Prostate gland (tissue), 2 donors: ENCODE results near the gene NAGS. TPM values are rescaled to one million over a fixed set of nuclear protein-coding genes. Genes with fewer than 3 reads are reported as not detected.
"Not testable (repeated sequence)": the region's sequence is repeated elsewhere in the genome, so short reads cannot be mapped to it uniquely, and the experiment has no call there.

Experiments used
- DNase-seq: peaks from one replicate; pipeline ENCODE4 v3.0.0-alpha.2; 2019; ENCODE audit warnings: low spot score
- H3K27ac ChIP-seq, 2 donors: fragments of 200-600 bp; sonication (generic); 2 replicates each; pipeline ENCODE4 v1.5.1; 2017 to 2019
- H3K27me3 ChIP-seq: fragments of 200-600 bp; sonication (generic); replicated peaks from 2 replicates; pipeline ENCODE4 v1.5.1; 2019; ENCODE audit not compliant: insufficient read depth
- H3K36me3 ChIP-seq, 2 donors: fragments of 200-600 bp; sonication (generic); 1 replicate in 1 of 2; 2 replicates in 1 of 2; pipeline versions ENCODE4 v1.5.1 to v1.8.1; 2017 to 2019
- H3K4me1 ChIP-seq: fragments of 200-600 bp; sonication (generic); replicated peaks from 2 replicates; pipeline ENCODE4 v1.5.1; 2019
- H3K4me3 ChIP-seq, 2 donors: fragments of 200-600 bp; sonication (generic); 2 replicates each; pipeline ENCODE4 v1.5.1; 2017 to 2019
- H3K9me3 ChIP-seq: fragments of 200-600 bp; sonication (generic); 2 replicates; pipeline ENCODE4 v1.5.1; 2017
- CTCF ChIP-seq, 4 experiments: fragments of 200-600 bp in 2 of 4; fragments of 450-650 bp in 2 of 4; sonication (generic) in 2 of 4; IDR thresholded peaks; 1 replicate in 3 of 4; 2 replicates in 1 of 4; pipeline ENCODE4 v1.5.1; 2016 to 2019; ENCODE audit warnings: antibody characterized with exemption in 4 of 4, mild to moderate bottlenecking in 2 of 4, moderate library complexity in 2 of 4
- POLR2A ChIP-seq: fragments of 450-650 bp; IDR thresholded peaks from one replicate; pipeline ENCODE4 v1.6.1; 2016; ENCODE audit warnings: antibody characterized with exemption, mild to moderate bottlenecking
- POLR2AphosphoS5 ChIP-seq: sonication (generic); formaldehyde crosslinking; IDR thresholded peaks from one replicate; pipeline ENCODE4 v1.6.1; 2017; ENCODE audit warnings: antibody characterized with exemption
- WGBS: methylation state at CpG from one replicate; pipeline ENCODE4 v1.1.5; 2018; 5-methylcytosine and 5-hydroxymethylcytosine counted together
- intact Hi-C: fragments of 100-400 bp; cut with DNase I; formaldehyde crosslinking; loops from one replicate; pipeline ENCODE4 v1.14.2; 2022
- total RNA-seq, 2 donors: library from RNA; depleted of rRNA; stranded (reverse); fragments of >200 nt; gene quantifications; one replicate each; pipeline ENCODE4 v1.1.0, GENCODE V29; 2016

NAGS gene
- total RNA-seq = 1 to 10 TPM; 3.1 to 3.8 TPM

GRCh38 chr17:44004077-44004760 is at the start of gene NAGS:
Gene NAGS, plus strand, starts transcription at chr17:44004622. Its CDS starts 42 bp downstream, at chr17:44004664.
- Histone ChIP-seq H3K4me1 (peaks cover 17% of the 10 kb centered on the region), H3K27ac (peak within 1 kb of the TSS in 1 of 2 donors; percentile 64), H3K9me3 (no peaks in the 10 kb centered on the region), H3K4me3 (peak within 1 kb of the TSS; percentile 35 to 56), H3K36me3 (no peaks in the 10 kb centered on the region), H3K27me3 (peaks cover 3% of the 10 kb centered on the region)
- 10% methylated on average over 24 of the region's 25 CpGs for WGBS
- intact Hi-C loops = loop anchor here (5.0 kb wide), 1 partner anchor 62 kb away; the partner anchor contains the start of gene PPY
- TF ChIP-seq POLR2AphosphoS5 (no peak), POLR2A (no peak), CTCF (IDR thresholded peaks at IDR 0.05) (no peak)
- DNase-seq = no peak

GRCh38 chr17:43956222-43956621 is 48.2 kb upstream of the NAGS start:
- H3K27me3 ChIP-seq = peaks cover 8% of the 10 kb centered on the region
- 80% methylated on average over 8 of the region's 8 CpGs for WGBS
- no peaks in the 10 kb centered on the region for H3K36me3 ChIP-seq
- H3K27ac ChIP-seq = no peak overlapping the region
- DNase-seq = no peak
- H3K4me1 ChIP-seq = no peaks in the 10 kb centered on the region
- no peak overlapping the region for H3K4me3 ChIP-seq
- no peak for TF ChIP-seq POLR2AphosphoS5
- no peak for TF ChIP-seq POLR2A
- TF ChIP-seq CTCF (IDR thresholded peaks at IDR 0.05) = no peak
- intact Hi-C loops = no loop called here
- no peaks in the 10 kb centered on the region for H3K9me3 ChIP-seq

GRCh38 chr17:43958748-43959352 is 45.6 kb upstream of the NAGS start:
- Histone ChIP-seq H3K36me3 (no peaks in the 10 kb centered on the region), H3K9me3 (no peaks in the 10 kb centered on the region), H3K27ac (no peak overlapping the region), H3K4me3 (no peak overlapping the region), H3K4me1 (no peaks in the 10 kb centered on the region), H3K27me3 (no peaks in the 10 kb centered on the region)
- 67% methylated on average over 2 of the region's 2 CpGs for WGBS
- intact Hi-C loops = no loop called here
- no peak for DNase-seq
- TF ChIP-seq CTCF (IDR thresholded peaks at IDR 0.05) = no peak
- no peak for TF ChIP-seq POLR2A
- no peak for TF ChIP-seq POLR2AphosphoS5

- intact Hi-C loops, DNase-seq, H3K9me3 ChIP-seq, H3K27ac ChIP-seq, H3K36me3 ChIP-seq, H3K4me3 ChIP-seq, H3K27me3 ChIP-seq, H3K4me1 ChIP-seq: not testable (repeated sequence)
- 94% methylated on average over 6 of the region's 6 CpGs for WGBS
Observed at GRCh38 chr17:43961292-43961691, 43.1 kb upstream of the NAGS start.

GRCh38 chr17:43961954-43962353 is 42.5 kb upstream of the NAGS start:
- WGBS = 88% methylated on average over 2 of the region's 2 CpGs
- Histone ChIP-seq H3K27ac (no peak overlapping the region), H3K9me3 (no peaks in the 10 kb centered on the region), H3K27me3 (no peaks in the 10 kb centered on the region), H3K4me1 (no peaks in the 10 kb centered on the region), H3K4me3 (no peak overlapping the region), H3K36me3 (no peaks in the 10 kb centered on the region)
- intact Hi-C loops = no loop called here
- TF ChIP-seq POLR2A (no peak), POLR2AphosphoS5 (no peak), CTCF (IDR thresholded peaks at IDR 0.05) (no peak)
- no peak for DNase-seq
